Thyroid gland (tissue), 4 donors: ENCODE measurements around the gene RIF1.

Experiments used
- POLR2A ChIP-seq, 2 donors: fragments of 450-650 bp; IDR thresholded peaks; one replicate each; pipeline ENCODE4 v1.6.1; 2017; ENCODE audit warnings: antibody characterized with exemption in 2 of 2, mild to moderate bottlenecking in 2 of 2, moderate library complexity in 1 of 2
- TF ChIP-seq, protein P1 (sequence below), 6 experiments: fragments of 200-600 bp in 3 of 6; fragments of 450-650 bp in 3 of 6; sonication (generic) in 3 of 6; IDR thresholded peaks; one replicate each; pipeline ENCODE4 v1.5.1; 2016 to 2019; ENCODE audit warnings: antibody characterized with exemption in 6 of 6, mild to moderate bottlenecking in 2 of 6, inconsistent platforms in 1 of 6, moderate library complexity in 1 of 6

- TF ChIP-seq, protein P1, sequence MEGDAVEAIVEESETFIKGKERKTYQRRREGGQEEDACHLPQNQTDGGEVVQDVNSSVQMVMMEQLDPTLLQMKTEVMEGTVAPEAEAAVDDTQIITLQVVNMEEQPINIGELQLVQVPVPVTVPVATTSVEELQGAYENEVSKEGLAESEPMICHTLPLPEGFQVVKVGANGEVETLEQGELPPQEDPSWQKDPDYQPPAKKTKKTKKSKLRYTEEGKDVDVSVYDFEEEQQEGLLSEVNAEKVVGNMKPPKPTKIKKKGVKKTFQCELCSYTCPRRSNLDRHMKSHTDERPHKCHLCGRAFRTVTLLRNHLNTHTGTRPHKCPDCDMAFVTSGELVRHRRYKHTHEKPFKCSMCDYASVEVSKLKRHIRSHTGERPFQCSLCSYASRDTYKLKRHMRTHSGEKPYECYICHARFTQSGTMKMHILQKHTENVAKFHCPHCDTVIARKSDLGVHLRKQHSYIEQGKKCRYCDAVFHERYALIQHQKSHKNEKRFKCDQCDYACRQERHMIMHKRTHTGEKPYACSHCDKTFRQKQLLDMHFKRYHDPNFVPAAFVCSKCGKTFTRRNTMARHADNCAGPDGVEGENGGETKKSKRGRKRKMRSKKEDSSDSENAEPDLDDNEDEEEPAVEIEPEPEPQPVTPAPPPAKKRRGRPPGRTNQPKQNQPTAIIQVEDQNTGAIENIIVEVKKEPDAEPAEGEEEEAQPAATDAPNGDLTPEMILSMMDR (IDR thresholded peaks at IDR 0.05) = no peak
- no peak for TF ChIP-seq POLR2A (IDR thresholded peaks at IDR 0.05)
These were observed 76.4 kb downstream of the RIF1 start for GRCh38 chr2:151486053-151486452.
